Astrocyte (in vitro differentiated cells and primary cell): ENCODE results near the gene ZNF407.

Experiments
- EZH2 ChIP-seq: IDR thresholded peaks from 2 replicates; pipeline ENCODE4 v1.6.1; 2012; ENCODE audit warnings: mild to moderate bottlenecking, low read length, inconsistent platforms; ENCODE audit not compliant: insufficient read depth
- TF ChIP-seq, protein P1 (sequence below): IDR thresholded peaks from 2 replicates; pipeline ENCODE4 v1.5.1; 2011; ENCODE audit warnings: low read depth, mild to moderate bottlenecking, inconsistent platforms, low read length, moderate library complexity; ENCODE audit not compliant: insufficient read depth

DNA sequence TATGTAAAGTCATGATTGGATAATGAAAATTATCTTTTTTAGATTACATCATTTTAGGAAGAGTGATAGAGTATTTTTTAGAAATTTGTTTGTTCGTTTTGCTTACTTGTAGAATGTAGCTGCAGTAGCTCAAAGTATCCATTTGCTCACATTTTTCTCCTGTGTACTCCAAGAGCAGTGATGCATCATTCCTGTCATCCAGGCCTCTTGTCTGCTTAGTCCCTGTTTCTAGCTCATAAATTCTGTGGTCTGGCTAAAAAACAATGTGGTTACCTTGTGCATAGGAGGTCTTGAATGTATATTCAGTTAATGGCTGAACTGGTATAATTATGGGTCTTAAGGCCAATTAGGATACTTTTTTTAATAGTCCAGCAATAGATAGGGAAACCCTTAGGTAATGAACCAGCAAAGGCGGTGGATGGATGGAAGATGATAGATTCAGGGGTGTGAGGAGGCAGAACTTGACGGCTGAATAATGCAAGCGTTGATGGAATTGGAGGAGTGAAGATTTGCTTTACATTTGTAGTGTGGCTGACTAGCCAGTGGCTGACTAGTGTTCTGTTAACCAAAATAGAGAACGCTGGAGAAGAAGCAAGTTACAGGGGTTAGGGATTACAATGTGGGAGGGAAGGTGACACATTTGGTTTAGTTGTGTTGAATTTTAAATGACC lies 145.0 kb downstream of the ZNF407 start:
- TF ChIP-seq, protein P1, sequence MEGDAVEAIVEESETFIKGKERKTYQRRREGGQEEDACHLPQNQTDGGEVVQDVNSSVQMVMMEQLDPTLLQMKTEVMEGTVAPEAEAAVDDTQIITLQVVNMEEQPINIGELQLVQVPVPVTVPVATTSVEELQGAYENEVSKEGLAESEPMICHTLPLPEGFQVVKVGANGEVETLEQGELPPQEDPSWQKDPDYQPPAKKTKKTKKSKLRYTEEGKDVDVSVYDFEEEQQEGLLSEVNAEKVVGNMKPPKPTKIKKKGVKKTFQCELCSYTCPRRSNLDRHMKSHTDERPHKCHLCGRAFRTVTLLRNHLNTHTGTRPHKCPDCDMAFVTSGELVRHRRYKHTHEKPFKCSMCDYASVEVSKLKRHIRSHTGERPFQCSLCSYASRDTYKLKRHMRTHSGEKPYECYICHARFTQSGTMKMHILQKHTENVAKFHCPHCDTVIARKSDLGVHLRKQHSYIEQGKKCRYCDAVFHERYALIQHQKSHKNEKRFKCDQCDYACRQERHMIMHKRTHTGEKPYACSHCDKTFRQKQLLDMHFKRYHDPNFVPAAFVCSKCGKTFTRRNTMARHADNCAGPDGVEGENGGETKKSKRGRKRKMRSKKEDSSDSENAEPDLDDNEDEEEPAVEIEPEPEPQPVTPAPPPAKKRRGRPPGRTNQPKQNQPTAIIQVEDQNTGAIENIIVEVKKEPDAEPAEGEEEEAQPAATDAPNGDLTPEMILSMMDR: no peak
- no peak for TF ChIP-seq EZH2
